Sigmoid colon (tissue), 4 donors: ENCODE results near the gene SAMD11.

ENCODE experiments used
- EP300 ChIP-seq, 4 donors: sonication (generic); formaldehyde crosslinking; IDR thresholded peaks; one replicate each; pipeline ENCODE4 v1.6.1; 2017; ENCODE audit warnings: antibody characterized with exemption in 4 of 4
- POLR2A ChIP-seq, 2 donors: fragments of 450-650 bp; IDR thresholded peaks; one replicate each; pipeline ENCODE4 v1.6.1; 2016; ENCODE audit warnings: antibody characterized with exemption in 2 of 2, mild to moderate bottlenecking in 2 of 2, moderate library complexity in 2 of 2
- POLR2AphosphoS5 ChIP-seq, 4 donors: sonication (generic); formaldehyde crosslinking; IDR thresholded peaks; one replicate each; pipeline ENCODE4 v1.6.1; 2017; ENCODE audit warnings: antibody characterized with exemption in 4 of 4
- TF ChIP-seq, protein P1 (sequence below), 4 experiments: fragments of 450-650 bp in 3 of 4; fragments of 200-600 bp in 1 of 4; IDR thresholded peaks; one replicate each; pipeline ENCODE4 v1.5.1; 2016 to 2019; ENCODE audit warnings: antibody characterized with exemption in 4 of 4, mild to moderate bottlenecking in 3 of 4, moderate library complexity in 2 of 4

DNA sequence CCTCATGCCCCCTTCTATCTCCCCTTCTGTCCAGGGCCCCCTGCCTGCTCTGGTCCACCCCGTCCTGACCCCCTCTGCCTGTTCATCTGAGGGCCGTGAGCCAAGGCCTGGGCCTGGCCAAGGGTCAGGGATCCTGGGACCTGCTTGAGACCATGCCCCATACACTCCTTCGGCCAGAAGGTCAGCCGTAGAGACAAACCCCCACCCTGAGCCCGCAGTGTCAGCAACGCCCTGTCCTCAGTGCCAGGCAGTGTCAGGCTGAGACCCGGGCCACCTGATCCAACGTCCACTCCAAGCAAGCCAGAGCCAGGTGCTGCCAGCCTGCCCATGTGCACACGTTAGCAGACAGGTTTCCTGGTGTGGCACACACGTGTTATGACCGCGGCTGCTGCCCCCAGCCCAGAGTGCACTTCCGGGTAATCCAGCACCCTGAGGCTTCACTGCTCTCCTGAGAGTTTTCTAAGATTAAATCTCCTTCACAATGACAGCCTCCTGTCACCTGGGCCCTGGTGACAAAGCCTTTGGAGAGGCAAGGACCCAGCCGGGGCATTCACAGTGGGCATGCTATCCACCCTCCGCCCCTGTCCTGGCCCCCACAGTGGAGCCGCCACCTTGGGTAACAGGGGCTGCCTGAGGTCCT is 10.1 kb upstream of the SAMD11 start:
- TF ChIP-seq POLR2A (IDR thresholded peaks at IDR 0.05) (no peak), EP300 (IDR thresholded peaks at IDR 0.05) (no peak), POLR2AphosphoS5 (IDR thresholded peaks at IDR 0.05) (no peak)
- TF ChIP-seq, protein P1, sequence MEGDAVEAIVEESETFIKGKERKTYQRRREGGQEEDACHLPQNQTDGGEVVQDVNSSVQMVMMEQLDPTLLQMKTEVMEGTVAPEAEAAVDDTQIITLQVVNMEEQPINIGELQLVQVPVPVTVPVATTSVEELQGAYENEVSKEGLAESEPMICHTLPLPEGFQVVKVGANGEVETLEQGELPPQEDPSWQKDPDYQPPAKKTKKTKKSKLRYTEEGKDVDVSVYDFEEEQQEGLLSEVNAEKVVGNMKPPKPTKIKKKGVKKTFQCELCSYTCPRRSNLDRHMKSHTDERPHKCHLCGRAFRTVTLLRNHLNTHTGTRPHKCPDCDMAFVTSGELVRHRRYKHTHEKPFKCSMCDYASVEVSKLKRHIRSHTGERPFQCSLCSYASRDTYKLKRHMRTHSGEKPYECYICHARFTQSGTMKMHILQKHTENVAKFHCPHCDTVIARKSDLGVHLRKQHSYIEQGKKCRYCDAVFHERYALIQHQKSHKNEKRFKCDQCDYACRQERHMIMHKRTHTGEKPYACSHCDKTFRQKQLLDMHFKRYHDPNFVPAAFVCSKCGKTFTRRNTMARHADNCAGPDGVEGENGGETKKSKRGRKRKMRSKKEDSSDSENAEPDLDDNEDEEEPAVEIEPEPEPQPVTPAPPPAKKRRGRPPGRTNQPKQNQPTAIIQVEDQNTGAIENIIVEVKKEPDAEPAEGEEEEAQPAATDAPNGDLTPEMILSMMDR (IDR thresholded peaks at IDR 0.05): no peak
